ENCODE results near the gene USP20.

USP20 gene

DNA sequence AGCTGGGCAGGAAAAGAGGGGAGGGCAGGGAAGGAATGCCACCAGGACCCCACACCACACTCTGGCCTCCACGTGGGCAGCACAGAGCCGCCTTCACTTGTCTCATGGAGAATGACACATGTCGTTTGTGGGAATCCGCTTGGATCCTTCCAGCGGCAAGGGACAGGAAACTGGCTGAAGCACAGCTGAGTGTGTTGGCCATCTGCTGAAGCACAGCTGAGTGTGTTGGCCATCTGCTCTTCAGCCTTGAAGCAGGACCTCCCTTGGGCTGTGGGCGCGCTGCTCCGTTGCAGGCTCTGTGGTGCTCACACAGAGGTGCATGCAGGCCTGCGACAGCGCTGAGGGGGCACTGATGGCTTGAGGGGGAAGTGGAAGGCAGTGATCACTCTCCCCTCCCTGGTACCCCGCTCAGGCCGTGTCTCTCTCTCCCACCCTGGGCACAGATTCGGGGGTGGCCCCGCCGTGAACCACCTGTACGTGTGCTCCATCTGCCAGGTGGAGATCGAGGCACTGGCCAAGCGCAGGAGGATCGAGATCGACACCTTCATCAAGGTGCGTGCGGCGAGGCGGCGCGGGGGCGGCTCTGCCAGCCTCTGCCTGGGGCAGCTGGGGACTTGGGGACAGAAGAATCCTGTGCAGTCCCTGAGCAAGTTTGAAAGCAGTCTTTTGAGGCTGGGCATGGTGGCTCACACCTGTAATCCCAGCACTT, 40.6 kb downstream of the USP20 start:
- no peak for DNase-seq

- no peak for DNase-seq
These were observed 41.6 kb downstream of the USP20 start for GRCh38 chr9:129876815-129877214.

DNA sequence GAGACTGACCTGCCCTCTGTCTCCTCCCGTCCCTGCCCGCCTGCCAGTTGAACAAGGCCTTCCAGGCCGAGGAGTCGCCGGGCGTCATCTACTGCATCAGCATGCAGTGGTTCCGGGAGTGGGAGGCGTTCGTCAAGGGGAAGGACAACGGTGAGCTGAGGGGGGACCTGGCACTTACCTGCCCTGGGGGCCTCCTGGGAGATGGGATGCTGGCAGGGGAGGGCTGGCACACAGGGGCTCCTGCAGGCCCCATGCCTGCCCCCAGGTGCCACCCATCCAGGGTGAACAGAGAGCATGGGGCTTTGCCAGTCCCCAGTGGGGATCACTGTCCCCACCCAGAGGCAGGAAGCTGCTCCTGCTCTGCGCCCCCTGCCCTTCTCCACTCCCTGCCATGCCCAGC, 43.0 kb downstream of the USP20 start:
- DNase-seq = no peak

GRCh38 chr9:129879103-129879699, 43.9 kb downstream of the USP20 start:
- no peak for DNase-seq

DNA sequence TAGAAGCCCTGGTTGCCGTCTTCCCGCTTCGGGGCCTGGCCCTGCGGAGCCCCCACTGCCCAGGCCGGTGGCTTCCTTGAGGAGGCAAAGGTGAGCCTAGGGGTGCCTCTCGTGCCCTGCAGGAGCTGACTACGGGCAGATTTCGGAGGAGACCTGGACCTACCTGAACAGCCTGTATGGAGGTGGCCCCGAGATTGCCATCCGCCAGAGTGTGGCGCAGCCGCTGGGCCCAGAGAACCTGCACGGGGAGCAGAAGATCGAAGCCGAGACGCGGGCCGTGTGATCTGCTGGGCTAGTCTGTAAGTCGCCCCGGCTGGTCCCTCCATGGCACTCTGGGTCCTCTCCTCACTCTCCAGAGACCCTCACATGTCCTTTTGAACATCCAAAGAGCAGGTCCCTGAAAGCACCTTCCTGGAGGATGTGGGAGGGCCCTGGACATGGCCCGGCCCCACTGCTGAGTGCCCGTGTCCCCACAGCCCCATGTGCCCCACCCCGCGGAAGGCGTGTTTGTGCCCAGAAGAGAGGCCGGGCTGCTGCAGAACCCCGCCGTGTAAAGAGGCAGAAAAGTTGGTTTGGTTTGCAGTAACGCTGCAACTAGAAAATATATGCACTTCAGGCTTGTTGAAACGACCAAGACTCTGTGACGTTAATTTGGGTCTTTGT, 44.9 kb downstream of the USP20 start:
- no peak for DNase-seq

DNA sequence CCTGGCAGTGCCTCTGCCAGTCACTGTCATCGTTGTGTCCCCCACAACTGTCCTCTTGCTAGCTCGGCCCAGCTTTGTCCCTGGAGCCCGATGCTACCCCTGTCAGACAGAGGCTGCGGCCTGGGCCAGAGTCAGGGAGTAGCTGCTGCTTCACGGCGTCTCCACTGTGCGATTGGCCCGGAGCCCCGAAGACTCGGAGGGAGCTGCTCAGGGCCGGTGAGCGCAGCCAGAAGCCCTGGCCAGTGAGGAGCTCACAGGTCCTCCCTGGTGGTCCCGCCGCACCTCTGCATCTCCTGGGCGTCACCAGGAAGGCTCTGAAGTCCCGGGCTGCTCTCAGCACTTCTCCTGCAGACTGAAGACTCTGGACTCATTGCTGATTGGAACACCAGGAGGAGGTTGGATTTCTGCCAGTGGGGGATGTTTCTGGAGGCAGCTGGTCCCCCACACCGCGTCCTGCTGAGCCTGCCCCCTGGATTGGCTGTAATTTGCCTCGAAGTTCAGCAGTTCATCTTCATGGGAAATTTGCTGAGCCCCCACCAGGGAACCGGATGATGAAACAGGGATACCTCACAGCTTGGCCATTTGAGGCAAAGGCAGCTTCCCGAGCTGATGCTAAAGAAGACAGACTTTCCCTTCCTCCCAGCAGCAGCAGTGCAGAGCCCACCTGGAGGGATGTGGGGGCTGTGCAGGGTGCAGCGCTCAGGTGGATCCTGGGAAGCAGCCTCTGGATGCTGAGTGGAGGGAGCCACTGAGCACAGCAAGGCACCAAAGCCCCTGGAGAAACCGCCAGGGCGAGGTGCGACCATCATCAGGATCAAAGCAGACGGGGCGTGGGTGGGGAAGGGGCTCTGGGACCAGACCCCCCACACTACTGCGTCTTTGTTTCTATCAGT, 45.6 kb downstream of the USP20 start:
- DNase-seq = no peak

DNA sequence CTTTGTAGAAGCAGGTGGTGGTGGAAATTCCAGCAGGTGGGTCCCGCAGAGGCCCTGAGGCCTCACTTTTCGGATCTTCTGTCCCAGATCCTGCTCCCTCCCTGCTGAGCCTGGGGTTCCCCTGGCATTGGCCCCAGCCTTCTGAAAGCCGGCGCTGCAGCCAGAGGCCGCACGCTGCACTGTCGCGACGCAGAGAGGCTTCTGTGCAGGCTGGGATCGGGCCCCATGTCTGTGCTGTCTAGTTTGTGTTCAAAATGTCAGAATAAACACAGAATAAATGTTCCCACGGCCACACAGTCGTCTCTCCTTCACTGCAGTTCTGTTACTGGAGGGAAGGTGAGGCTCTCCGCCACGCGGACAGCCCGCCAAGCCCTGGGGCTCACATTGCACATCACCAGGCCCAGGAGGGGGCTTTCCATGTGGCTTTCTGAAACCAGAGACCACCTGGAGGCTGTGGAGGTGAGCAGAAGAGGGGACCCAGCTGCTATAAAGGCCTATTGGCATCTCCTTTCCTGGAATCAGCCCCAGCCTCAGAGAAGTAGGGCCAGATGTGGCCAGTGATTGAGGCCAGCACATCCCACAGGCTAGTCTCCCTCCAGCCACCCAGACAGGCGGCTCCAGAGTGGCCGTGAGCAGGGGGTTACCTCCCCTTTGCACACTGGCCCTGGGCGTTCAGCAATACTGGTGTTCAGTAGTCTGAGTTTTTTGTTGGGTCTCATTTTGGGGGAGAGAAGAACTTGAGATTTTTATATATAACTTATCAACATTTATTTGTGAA, 46.5 kb downstream of the USP20 start:
- no peak for DNase-seq

DNA sequence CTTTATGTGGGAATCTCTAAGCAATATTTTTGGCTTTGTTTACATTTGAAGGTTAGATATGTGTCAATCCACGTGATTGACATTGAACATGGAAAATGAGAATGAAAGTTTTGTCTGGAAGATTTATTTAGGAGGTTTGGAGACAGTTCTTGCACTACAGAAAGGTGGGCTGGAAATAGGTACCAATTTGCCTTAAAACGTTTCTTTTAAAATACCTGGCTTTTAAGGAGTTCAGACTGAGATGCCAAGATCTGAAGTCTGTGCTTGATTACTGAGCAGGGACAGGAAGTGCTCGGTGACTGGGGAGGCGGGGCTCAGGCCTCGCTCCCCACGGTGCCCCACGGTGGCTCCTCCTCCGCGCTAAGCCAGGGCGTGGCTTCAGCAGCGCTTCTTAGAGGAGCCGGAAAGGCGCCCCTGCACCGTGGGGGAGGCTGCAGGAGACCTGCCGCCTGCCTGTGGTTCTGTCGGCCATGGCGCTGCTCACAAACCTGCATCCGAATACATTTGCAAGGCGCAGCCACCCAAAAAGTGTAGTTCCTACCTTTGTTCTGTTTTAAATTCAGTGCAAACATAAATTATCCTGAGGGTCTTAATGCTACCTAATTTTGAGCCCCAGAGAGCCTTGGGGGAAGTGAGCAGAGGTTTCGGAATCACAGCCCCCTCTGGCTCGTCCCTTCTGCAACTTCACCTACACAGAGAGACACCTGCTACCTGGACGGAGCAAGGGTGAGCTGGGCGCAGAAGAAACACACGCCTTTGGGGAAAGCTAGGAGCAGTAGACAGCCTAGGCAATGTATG, 49.2 kb downstream of the USP20 start:
- peak; percentile 22 for DNase-seq

GRCh38 chr9:129885018-129885669, 49.9 kb downstream of the USP20 start:
- DNase-seq = no peak

DNA sequence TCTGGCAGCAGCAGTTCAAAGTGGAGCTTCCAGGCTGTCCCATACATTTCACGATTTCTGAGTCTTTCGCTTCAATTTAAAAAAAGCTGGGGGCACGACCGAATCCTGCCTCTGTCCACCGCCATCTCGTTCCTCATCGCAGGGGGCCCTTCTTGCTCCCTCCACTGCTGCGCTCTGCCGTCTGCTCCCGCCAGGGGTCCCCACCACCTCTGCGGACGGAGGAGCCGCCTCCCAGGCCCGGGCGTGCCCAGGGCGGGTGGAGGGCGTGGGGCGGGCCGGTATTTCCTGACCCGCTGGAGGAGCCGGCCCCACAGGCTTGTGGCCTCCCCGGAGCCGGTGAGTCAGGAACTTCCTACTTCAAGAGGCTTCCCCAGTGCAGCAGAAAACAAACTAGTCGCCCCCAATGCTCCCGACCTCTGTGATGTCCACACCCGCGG, 50.4 kb downstream of the USP20 start:
- peak; percentile 55 for DNase-seq

DNA sequence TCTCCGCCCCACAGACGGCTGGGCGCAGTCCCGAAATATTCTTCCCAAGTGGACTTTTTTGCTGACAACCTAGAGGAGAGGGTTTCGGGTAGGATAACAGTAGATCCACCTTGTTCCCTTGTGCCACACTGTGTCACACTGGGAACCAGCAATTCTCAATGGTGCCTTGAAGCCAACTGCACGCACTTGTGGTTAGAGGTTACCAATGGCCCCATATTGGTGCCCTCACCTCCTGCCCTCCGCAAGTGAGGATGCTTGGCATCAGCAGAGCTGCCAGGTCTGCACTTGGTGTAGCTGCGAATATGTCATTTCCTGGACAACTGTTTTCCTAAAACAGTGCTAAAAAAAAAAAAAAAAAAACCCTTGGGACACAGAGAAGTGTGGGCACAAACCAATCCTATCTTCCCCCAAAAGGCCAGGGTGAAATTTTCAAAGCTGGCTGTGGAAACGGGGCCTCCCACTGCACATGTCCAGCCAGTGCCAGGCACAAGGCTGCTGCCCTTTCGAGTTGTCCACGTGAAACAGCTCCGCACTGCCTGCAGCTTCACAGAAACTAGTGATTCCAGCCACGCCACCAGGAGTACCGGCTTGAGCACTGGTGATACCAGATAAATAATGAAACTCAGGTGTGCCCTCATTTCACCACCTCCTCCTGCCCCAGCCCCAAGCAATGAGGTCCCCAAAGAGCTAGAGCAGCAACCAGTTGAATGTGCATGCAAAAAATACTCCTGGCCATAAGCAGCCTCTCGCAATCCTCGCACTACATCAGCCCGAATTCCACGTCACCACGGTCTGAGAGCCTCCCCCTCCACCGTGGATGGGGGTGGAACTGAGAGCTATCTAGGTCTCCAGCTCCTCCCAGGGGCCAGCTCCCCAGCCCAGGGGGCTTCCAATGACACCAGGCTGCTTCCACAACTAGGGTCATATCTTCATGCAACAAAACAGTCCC, 51.2 kb downstream of the USP20 start:
- no peak for DNase-seq

- DNase-seq = no peak
These were observed 52.4 kb downstream of the USP20 start for GRCh38 chr9:129887334-129888292.

DNA sequence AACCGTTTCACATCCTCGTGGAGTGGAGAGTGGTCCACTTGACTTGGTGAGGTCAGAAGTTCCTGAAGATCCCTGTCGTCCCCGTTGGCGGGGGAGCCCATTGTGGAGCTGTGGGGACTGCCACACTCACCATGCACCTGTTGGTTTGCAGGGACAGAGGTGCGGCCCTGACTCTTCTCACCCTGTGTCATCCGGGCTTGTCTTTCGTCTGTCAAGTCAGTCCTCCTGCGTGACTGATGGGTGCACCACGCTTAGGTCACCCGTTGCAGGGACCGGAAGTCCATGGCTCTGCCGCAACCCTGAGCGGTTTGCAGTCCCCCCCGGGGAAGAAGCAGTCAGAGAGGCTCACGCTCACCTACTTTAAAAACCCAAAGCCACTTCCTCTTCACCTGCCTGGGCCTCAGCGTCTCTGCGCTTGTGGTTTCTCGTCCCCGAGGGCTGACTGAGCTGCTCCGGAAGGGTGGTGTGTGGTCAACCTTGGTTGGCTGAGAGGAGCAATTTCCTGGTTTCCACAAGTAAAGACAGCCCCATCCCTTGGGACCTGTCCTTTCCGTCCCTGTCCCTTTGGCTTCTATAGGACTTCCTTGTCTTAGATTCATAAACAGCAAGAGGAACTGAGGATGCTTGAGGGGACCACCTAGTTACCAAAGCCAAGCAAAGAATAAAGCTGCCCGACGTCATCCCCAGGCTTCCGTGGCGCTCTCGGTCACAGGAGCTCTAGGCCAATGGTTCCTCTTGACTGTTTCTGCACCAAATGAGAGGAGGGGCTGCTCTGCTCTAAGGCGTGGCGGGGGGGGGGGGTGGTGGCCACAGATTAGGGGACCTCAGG, 53.2 kb downstream of the USP20 start:
- no peak for DNase-seq

DNA sequence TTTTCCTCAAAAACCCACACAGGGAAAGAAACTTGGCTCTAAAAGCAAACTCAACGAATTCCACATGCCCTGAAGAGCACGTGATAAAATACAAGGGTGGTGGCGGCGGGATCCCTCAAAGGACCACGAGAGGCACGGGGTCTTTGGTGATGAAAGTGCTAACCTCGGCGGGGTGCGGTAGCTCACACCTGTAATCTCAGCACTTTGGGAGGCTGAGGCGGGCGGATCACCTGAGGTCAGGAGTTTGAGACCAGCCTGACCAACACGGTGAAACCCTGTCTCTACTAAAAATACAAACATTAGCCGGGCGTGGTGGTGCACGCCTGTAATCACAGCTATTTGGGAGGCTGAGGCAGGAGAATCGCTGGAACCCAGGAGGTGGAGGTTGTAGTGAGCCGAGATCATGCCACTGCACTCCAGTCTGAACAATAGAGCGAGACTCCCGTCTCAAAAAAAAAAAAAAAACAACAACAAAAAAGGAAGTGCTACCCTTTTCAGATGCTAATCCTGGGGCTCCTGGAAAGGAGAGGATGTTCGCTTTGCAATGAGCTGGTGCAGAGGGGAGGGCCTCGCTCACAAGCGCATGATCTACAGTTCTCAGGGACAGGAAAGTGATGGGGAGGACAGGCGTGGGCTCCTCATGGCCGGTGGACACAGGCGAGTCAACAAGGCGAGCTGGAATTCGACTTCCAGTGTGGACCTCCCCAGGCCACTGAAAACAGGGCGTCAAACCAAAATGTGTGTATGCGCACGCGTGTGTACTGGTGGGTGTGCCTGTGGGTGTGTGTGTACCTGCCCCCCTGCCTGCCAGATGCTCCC, 54.1 kb downstream of the USP20 start:
- no peak for DNase-seq

- no peak for DNase-seq
These were observed 54.9 kb downstream of the USP20 start for GRCh38 chr9:129889941-129890717.

All from NCI-H1417 treated with DMSO at 0.1 percent for 48 hours (cell line).